SK-N-SH (cell line): ENCODE measurements around the gene KCND3.

Source experiments
- TEAD4 ChIP-seq: IDR thresholded peaks from 2 replicates; pipeline ENCODE4 v1.4.0; 2012; ENCODE audit warnings: mild to moderate bottlenecking, borderline replicate concordance; ENCODE audit not compliant: insufficient read depth
- TF ChIP-seq, protein P1 (sequence below): IDR thresholded peaks from 2 replicates; pipeline ENCODE4 v1.6.1; 2012; ENCODE audit warnings: mild to moderate bottlenecking, low read depth, low read length, moderate library complexity

DNA sequence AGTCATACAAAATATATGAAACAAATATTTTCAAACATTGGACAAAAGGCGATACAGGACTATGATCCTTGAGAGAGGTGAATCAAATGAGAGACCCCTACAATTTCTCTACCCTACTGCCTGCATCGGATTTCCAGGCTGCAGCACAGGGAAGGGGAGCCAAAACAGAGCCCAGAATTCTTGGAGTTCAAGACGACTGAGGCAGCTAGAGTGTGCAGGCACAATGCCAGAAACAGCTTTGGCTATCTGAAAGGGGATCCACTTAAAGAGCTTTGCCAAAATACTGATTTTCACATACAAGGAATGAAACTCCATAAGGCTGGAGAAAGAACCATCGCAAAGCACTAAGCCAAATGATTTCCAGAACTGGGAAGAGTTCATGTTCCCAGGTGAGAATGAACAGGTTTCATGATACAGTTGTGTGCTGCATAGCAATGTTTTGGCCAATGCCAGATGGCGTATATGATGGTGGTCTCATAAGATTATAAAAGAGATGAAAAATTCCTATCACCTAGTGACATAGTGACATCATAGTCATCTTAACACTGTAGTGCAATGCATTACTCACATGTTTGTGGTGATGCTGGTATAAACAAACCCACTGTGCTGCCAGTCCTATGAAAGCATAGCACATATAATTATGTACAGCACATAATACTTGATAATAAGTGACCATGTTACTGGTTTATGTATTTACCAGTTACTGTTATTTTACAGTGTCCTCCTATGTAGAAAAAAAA, 77.5 kb downstream of the KCND3 start:
- TF ChIP-seq, protein P1, sequence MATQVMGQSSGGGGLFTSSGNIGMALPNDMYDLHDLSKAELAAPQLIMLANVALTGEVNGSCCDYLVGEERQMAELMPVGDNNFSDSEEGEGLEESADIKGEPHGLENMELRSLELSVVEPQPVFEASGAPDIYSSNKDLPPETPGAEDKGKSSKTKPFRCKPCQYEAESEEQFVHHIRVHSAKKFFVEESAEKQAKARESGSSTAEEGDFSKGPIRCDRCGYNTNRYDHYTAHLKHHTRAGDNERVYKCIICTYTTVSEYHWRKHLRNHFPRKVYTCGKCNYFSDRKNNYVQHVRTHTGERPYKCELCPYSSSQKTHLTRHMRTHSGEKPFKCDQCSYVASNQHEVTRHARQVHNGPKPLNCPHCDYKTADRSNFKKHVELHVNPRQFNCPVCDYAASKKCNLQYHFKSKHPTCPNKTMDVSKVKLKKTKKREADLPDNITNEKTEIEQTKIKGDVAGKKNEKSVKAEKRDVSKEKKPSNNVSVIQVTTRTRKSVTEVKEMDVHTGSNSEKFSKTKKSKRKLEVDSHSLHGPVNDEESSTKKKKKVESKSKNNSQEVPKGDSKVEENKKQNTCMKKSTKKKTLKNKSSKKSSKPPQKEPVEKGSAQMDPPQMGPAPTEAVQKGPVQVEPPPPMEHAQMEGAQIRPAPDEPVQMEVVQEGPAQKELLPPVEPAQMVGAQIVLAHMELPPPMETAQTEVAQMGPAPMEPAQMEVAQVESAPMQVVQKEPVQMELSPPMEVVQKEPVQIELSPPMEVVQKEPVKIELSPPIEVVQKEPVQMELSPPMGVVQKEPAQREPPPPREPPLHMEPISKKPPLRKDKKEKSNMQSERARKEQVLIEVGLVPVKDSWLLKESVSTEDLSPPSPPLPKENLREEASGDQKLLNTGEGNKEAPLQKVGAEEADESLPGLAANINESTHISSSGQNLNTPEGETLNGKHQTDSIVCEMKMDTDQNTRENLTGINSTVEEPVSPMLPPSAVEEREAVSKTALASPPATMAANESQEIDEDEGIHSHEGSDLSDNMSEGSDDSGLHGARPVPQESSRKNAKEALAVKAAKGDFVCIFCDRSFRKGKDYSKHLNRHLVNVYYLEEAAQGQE: no peak
- no peak for TF ChIP-seq TEAD4
